GDM1 (cell line): ENCODE measurements around the gene IFITM1.
A peak's percentile ranks its signal among the peaks of the same experiment; 100 is the strongest.
"Not testable (repeated sequence)": the region's sequence is repeated elsewhere in the genome, so short reads cannot be mapped to it uniquely, and the experiment has no call there.

ENCODE experiments used
- DNase-seq: peaks from one replicate; lab custom pipeline; 2025; lab: John Stamatoyannopoulos, UW

The IFITM1 gene

GRCh38 chr11:326842-327580 lies 13.2 kb downstream of the IFITM1 start:
- peak; percentile 32 for DNase-seq

DNA sequence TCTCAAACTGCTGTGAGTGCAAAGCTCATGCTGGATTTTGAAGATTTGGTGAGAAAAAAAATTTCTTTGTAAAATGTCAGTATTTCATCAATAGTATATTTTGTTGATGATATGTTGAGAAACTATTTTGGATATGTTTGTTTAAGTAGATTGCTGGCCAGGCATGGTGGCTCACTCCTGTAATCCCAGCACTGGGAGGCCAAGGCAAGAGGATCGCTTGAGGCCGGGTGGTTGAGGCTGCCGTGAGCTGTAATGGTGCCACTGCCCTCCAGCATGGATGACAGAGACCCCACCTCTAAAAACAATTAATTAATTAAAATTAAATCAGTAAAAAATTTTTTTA lies 13.7 kb downstream of the IFITM1 start:
- DNase-seq = no peak

GRCh38 chr11:328012-328411 lies 14.2 kb downstream of the IFITM1 start:
- DNase-seq = no peak

DNA sequence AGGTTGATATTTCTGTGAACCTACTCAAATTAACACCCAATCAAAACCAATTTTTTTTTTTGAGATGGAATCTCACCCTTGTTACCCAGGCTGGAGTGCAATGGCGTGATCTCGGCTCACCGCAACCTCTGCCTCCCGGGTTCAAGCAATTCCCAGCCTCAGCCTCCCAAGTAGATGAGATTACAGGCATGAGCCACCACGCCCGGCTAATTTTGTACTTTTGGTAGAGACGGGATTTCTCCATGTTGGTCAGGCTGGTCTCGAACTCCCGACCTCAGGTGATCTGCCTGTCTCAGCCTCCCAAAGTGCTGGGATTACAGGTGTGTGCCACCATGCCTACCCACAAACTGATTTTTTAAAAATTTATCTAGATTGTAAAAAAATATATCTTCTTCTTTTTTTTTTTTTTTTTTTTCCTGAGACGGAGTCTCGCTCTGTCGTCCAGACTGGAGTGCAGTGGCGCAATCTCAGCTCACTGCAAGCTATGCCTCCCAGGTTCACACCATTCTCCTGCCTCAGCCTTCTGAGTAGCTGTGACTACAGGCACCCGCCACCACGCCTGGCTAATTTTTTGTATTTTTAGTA lies 14.8 kb downstream of the IFITM1 start:
- DNase-seq = not testable (repeated sequence)

- no peak for DNase-seq
Measured at GRCh38 chr11:329886-330253, 16.0 kb downstream of the IFITM1 start.

DNA sequence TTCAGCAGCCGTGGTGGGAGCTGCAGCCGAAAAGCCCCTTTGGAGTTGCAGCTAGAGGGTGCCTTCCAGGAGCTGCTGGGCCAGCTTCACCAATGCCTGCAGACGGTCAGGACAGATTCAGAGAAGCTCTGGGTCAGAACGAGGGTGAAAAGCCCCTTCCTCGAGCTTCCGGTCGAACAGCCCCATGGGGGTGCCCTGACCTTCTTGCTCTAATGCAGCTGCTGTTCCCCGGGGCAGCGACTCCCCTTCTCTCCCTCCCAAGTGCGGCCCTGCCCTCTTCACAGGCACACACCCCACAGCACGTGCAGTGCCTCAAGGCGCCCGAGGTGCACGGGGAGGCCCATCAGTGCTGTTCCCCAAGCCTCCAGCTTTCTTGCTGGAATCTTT lies 16.5 kb downstream of the IFITM1 start:
- DNase-seq = no peak

DNA sequence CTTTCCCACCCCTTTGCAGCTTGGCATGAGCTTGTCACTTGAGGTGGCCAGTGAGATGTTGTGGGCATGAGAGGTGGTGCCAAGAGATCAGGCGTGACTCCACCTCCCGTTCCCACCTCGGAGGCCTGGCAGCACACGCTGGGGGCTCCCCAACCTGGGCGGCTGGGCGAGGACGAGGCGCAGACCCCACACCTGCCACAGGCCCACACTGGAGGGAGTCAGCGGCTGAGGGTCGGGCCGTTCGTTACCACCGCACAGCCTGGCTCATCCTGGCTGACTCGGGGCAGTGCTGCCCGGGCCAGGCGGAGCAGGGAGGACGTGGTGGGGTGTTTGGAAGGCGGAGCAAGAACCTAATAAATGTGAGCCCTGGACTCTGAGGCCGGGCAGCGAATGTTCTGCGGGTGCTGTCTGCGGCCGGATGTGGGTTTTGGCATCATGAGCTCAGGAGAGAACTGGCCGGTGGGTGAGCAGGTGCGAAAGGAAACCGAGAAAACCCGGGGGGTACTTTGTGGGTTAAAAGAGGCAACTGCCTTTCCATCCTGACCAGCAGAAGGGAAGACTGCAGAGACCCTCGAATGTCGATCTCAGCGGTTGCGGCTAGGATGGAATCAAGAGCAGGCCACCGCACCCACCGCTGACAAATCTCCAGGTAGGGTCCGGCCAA lies 17.0 kb downstream of the IFITM1 start:
- no peak for DNase-seq

DNA sequence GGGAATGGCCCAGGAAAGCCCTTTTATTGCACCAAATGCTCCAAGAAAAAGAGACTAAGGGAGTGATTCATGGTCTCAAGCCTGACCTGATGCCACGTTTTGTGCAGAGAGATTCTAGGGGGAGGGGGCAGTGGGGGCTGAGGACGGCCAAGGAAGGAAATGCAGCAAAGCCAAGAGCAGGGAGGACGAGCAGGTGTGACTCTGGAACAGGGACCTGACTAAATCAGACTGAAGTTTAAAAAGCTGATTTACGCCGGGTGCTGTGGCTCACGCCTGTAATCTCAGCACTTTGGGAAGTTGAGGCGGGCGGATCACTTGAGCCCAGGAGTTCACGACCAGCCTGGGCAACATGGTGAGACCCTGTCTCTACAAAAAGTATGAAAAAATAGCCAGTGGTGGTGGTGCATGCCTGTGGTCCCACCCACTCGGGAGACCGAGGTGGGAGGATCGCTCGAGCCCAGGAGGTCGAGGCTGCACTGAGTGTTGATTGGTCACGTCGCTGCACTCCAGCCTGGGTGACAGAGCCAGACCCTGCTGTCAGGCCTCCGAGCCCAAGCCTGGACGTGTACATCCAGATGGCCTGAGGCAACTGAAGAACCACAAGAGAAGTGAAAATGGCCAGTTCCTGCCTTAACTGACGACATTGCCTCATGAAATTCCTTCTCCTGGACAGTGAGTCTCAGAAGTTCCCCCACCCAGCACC lies 17.7 kb downstream of the IFITM1 start:
- DNase-seq = no peak

- no peak for DNase-seq
Measured at GRCh38 chr11:332651-333480, 19.0 kb downstream of the IFITM1 start.

DNA sequence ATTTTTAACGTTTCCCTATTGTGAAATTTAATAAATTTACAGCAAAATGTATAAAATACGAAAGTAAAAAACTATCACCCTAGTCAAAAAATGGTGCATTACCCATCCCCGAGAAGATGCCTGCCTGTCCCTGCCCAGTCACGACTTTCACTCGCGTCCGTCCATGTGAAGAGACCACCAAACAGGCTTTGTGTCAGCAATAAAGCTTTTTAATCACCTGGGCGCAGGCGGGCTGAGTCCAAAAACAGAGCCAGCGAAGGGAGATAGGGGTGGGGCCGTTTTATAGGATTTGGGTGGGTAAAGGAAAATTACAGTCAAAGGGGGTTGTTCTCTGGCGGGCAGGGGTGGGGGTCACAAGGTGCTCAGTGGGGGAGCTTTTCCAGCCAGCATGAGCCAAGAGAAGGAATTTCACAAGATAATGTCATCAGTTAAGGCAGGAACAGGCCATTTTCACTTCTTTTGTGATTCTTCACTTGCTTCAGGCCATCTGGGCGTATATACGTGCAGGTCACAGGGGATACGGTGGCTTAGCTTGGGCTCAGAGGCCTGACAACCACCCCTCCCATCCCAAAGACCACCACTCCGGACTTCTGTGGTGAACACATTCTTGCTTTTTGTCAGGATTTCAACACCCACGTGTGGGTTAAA lies 19.9 kb downstream of the IFITM1 start:
- not testable (repeated sequence) for DNase-seq

GRCh38 chr11:334264-334994 lies 20.6 kb downstream of the IFITM1 start:
- DNase-seq = no peak

GRCh38 chr11:335779-336658 lies 22.2 kb downstream of the IFITM1 start:
- peak; percentile 56 for DNase-seq

DNA sequence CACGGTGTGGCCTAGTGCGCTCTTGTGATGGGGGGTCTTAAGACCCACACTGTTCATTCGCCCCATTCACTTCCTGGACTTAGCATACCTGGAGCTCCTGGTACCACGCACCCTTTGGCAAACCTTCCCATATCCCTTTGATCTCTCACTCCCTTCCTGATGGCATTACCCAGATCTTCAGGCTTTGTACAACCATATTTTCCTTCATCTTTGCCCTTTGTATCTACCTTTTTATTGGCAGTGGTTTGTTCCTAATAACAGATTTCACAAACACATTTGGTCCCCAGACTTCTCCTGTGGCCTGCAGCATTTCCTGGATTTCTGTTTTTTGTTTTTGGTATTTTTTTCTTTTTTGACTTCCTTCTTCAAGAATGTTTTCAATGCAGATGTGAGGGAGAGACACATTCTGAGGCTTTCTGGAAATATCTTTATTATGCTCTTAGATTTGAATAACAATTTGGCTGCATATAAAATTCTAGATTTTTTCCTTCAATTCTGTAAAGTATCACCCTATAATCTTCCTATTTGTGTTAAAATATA lies 22.9 kb downstream of the IFITM1 start:
- no peak for DNase-seq

GRCh38 chr11:337711-338110 lies 23.9 kb downstream of the IFITM1 start:
- DNase-seq = no peak

DNA sequence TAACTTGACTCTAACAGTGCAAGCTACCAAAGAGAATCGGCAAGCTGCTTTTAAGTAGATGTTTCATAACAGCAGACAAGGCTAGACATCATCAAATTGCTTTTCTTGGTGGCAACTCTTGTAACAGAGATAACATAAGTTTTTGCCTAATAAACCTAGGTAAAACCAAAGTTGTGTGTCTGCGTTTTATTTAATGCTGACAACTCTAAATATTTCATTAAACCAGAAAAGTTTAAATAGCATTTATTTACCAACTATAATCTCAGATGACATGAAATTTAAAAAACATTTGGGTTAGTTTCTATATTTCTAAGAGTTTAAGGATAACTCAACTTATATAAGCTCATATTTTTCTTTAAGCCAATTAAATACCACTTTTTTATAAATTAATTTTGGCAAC lies 26.1 kb downstream of the IFITM1 start:
- no peak for DNase-seq

DNA sequence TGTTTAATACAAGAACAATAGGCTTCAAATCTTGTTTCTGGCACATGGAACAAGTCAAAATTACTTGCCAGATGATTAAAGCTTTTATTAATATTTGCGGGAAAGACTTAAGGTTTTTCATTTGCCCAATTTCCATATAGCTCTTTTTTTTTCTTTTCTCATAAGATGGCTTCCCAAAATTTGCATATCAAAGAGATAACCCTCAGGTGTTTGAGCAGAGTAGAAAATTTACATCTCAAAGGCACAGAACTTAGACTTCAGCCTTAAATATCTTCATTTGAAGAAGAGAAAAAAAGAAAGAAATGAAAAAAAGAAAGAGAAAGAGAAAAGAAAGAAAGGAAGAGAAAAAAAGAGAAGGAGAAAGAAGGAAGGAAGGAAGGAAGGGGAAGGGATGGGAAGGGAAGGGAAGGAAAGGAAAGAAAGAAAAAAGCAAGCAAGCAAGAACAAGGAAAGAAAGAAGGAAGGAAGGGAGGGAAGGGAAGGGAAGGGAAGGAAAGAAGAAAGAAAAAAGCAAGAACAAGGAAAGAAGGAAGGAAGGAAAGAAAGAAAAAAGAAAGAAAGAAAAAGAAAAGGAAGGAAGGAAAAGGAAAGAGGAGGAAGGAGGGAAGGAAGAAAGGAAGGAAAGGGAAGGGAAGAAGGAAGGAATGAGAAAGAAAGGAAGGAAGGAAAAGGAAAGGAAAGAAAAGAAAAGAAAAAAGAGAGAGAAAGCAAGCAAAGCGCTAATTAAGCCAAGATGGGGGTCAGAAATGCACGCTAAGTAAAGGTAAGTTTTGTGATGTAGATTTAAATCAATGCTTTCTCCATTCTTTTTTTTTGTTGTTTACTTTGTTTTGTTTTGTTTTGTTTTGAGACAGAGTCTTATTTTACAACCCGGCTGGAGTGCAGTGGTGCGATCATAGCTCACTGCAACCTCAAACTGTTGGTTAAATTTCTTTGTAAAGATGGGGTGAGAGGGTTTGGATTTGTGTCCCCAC lies 27.0 kb downstream of the IFITM1 start:
- no peak for DNase-seq

DNA sequence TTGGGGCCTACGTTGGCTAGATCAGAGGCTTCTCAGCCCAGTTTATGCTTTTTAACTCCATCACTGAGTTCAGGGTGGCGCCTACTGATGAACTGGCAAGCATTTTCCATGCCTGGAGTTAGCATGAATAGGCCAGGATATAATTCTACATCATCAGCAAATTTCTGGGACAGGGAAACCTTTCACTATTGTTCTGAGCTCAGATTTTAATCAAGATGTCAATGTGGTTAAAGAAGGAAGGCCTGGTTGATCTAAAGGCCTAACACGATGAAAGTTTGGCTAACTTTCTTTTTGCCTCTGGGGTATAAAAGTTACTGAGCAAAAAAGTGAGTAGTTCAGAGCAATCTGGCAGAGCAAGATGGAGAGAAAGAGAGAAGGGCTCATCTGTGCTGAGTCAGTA lies 28.5 kb downstream of the IFITM1 start:
- no peak for DNase-seq

GRCh38 chr11:344836-345578 lies 31.2 kb downstream of the IFITM1 start:
- no peak for DNase-seq
